ENCODE results near the gene SIRPG. TPM values are rescaled to one million over a fixed set of nuclear protein-coding genes. Genes with fewer than 3 reads are reported as not detected.

Gene SIRPG
- total and polyA plus RNA-seq, 2 of the 13 experiments (the other 11 are each of a cell fraction or from before 2014, with no cell fraction given) = not detected

DNA sequence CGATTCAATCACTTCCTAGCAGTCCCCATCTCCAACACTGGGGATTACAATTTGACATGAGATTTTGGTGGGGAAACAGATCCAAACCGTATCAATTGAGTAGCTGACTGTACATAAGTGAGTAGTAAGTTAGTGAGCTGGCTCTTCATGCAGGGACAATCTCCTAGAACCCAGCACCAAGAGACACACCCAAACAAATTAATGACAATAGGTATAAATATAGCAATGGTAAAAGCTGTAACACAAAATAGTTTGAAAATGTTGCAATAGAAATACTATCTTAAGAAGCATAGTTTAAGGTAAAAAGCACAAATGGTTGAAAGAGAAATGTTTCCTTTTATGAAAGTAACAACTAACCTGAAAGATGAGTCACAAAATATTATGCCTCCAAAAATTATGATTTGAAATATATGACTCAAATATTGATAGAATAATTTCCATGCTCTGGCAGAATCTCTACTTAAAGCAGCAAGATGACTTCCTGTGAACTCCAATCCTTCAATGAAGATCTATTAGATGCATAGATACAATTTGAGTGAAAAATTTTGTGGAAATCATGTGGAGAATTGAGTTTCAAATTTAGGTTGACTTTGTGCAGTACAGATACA, 32.4 kb downstream of the SIRPG start:
- no TSS peak for BruUV-seq (replicated peaks)
- Histone ChIP-seq H2AFZ (ENCODE audit: low read length) (no peak overlapping the region), H3K36me3 (replicated peaks in 1 of 2; ENCODE audit: control insufficient read depth in 1 of 2, insufficient read depth in 2 of 2, low read length in 2 of 2) (no peaks in the 10 kb centered on the region), H3K79me2 (ENCODE audit: insufficient read depth, low read length) (no peaks in the 10 kb centered on the region), H3K9me3 (ENCODE audit: low read length) (no peaks in the 10 kb centered on the region), H3K27me3 (ENCODE audit: control insufficient read depth in 1 of 2, insufficient read depth in 2 of 2, low read length in 2 of 2) (peaks cover 0 to 6% of the 10 kb centered on the region in 2 experiments; a peak in 2 of 5 replicates), H3K27ac (ENCODE audit: extremely low read length, insufficient read depth, low read length) (no peak overlapping the region), H3K4me2 (ENCODE audit: low read depth, low read length) (no peak overlapping the region), H3K4me3 (replicated peaks in 1 of 3; ENCODE audit: insufficient read depth in 1 of 3, low read depth in 2 of 3, low read length in 3 of 3) (no peak overlapping the region), H4K20me1 (ENCODE audit: insufficient read depth, low read length) (no peaks in the 10 kb centered on the region), H3K4me1 (ENCODE audit: insufficient read depth, low read length) (no peaks in the 10 kb centered on the region), H3K9ac (ENCODE audit: insufficient read depth, low read depth, low read length) (no peak overlapping the region)
- ATAC-seq (no peak), DNase-seq (ENCODE audit: low spot score) (no peak), FAIRE-seq (no peak)
- ChIA-PET POLR2A (no interaction called here), CTCF (ENCODE audit: low intra/inter-chr PET ratio, low total read pairs) (no interaction called here)
- intact Hi-C loops (cut with micrococcal nuclease; ENCODE audit: unreplicated experiment) (no loop called here), in situ Hi-C loops (cut with HindIII; ENCODE audit: extremely low pct_ligation_motif_present, low pct_unique_long_range_greater_than_20kb) (no loop called here)
- 0% methylated on average over 2 of the region's 2 CpGs for WGBS (ENCODE audit: low lambda C conversion rate)
- TF ChIP-seq NCOA5 (CRISPR knock-in tag; IDR thresholded peaks at IDR 0.05) (no peak), NFATC3 (CRISPR knock-in tag; IDR thresholded peaks at IDR 0.05) (no peak), MEIS1 (CRISPR knock-in tag; IDR thresholded peaks at IDR 0.05; ENCODE audit: borderline replicate concordance) (no peak), SRF (IDR thresholded peaks at IDR 0.05; ENCODE audit: low read depth, low read length) (no peak), LRRFIP1 (CRISPR knock-in tag; conservative IDR thresholded peaks at IDR 0.05) (no peak), CREB1 (IDR thresholded peaks at IDR 0.05) (no peak), CREB1 (CRISPR knock-in tag; IDR thresholded peaks at IDR 0.05) (no peak), ZNF552 (CRISPR knock-in tag; IDR thresholded peaks at IDR 0.05; ENCODE audit: borderline replicate concordance) (no peak), FOXP4 (CRISPR knock-in tag; IDR thresholded peaks at IDR 0.05) (no peak), ZHX1 (CRISPR knock-in tag; IDR thresholded peaks at IDR 0.05; ENCODE audit: low read depth) (no peak), MEF2D (CRISPR knock-in tag; IDR thresholded peaks at IDR 0.05) (no peak), ZNF678 (CRISPR knock-in tag; IDR thresholded peaks at IDR 0.05) (no peak), XBP1 (CRISPR knock-in tag; IDR thresholded peaks at IDR 0.05) (no peak), SALL1 (CRISPR knock-in tag; IDR thresholded peaks at IDR 0.05) (no peak), ZNF83 (CRISPR knock-in tag; IDR thresholded peaks at IDR 0.05; ENCODE audit: borderline replicate concordance) (no peak), MTA3 (CRISPR knock-in tag; IDR thresholded peaks at IDR 0.05) (no peak)
- TF ChIP-seq, protein P1, sequence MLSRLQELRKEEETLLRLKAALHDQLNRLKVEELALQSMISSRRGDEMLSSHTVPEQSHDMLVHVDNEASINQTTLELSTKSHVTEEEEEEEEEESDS (CRISPR knock-in tag; IDR thresholded peaks at IDR 0.05; ENCODE audit: borderline replicate concordance) = no peak
